ENCODE results near the gene CYB561D2. TPM values are rescaled to one million over a fixed set of nuclear protein-coding genes. Genes with fewer than 3 reads are reported as not detected.

CYB561D2 gene
- total RNA-seq, 1 experiment from 2014 or later: 27.5 TPM

GRCh38 chr3:50383750-50384149 is 33.1 kb downstream of the CYB561D2 start:
- TF ChIP-seq TCF7L2 (IDR thresholded peaks at IDR 0.05; ENCODE audit: low read depth, low read length): no peak
- ATAC-seq (no peak), DNase-seq (ENCODE audit: low read depth, low spot score) (no peak)
- Histone ChIP-seq H3K9me3 (ENCODE audit: control insufficient read depth, insufficient read depth, low read depth, low read length) (no peaks in the 10 kb centered on the region), H3K27ac (ENCODE audit: low read length) (no peak overlapping the region), H3K4me3 (ENCODE audit: low read depth in 2 of 2, low read length in 2 of 2) (no peak overlapping the region), H3K27me3 (ENCODE audit: control insufficient read depth, insufficient read depth, low read length) (no peaks in the 10 kb centered on the region), H3K4me1 (ENCODE audit: control insufficient read depth, insufficient read depth, low read length) (no peaks in the 10 kb centered on the region), H3K36me3 (ENCODE audit: control insufficient read depth, insufficient read depth, low read length) (no peaks in the 10 kb centered on the region)
- POLR2A ChIA-PET: no interaction called here
- in situ Hi-C loops (cut with HindIII; ENCODE audit: low pct_unique_long_range_greater_than_20kb, low sequenced_read_pairs) (no loop called here), intact Hi-C loops (cut with micrococcal nuclease; ENCODE audit: unreplicated experiment) (no loop called here)
- CTCF ChIA-PET: no interaction called here
- BruUV-seq (replicated peaks): no TSS peak

GRCh38 chr3:50385754-50386153 is 35.1 kb downstream of the CYB561D2 start:
- ATAC-seq: no peak
- ChIA-PET POLR2A (no interaction called here), CTCF (no interaction called here)
- Histone ChIP-seq H3K27ac (ENCODE audit: low read length) (no peak overlapping the region), H3K4me1 (ENCODE audit: control insufficient read depth, insufficient read depth, low read length) (no peaks in the 10 kb centered on the region), H3K4me3 (ENCODE audit: low read depth in 2 of 2, low read length in 2 of 2) (no peak overlapping the region), H3K36me3 (ENCODE audit: control insufficient read depth, insufficient read depth, low read length) (no peaks in the 10 kb centered on the region), H3K9me3 (ENCODE audit: control insufficient read depth, insufficient read depth, low read depth, low read length) (no peaks in the 10 kb centered on the region), H3K27me3 (ENCODE audit: control insufficient read depth, insufficient read depth, low read length) (no peaks in the 10 kb centered on the region)
- TF ChIP-seq CTCF (IDR thresholded peaks at IDR 0.05) (no peak), REST (IDR thresholded peaks at IDR 0.05; ENCODE audit: insufficient read depth in 1 of 2, low read depth in 2 of 2, low read length in 1 of 2) (no peak), POLR2AphosphoS5 (IDR thresholded peaks at IDR 0.05; ENCODE audit: low read depth, low read length) (no peak), SIN3A (IDR thresholded peaks at IDR 0.05; ENCODE audit: borderline replicate concordance, insufficient read depth, low read depth, low read length) (no peak), TCF7L2 (IDR thresholded peaks at IDR 0.05; ENCODE audit: low read depth, low read length) (no peak)
- BruUV-seq (replicated peaks): no TSS peak
- intact Hi-C loops (cut with micrococcal nuclease; ENCODE audit: unreplicated experiment): no loop called here
- DNase-seq (ENCODE audit: low read depth, low spot score): no peak
- in situ Hi-C loops (cut with HindIII; ENCODE audit: low pct_unique_long_range_greater_than_20kb, low sequenced_read_pairs): no loop called here

GRCh38 chr3:50388016-50388719 is 37.5 kb downstream of the CYB561D2 start:
- H3K9me3 ChIP-seq (ENCODE audit: control insufficient read depth, insufficient read depth, low read depth, low read length): no peaks in the 10 kb centered on the region
- no peaks in the 10 kb centered on the region for H3K4me1 ChIP-seq (ENCODE audit: control insufficient read depth, insufficient read depth, low read length)
- no peak overlapping the region for H3K27ac ChIP-seq (ENCODE audit: low read length)
- no peak overlapping the region for H3K4me3 ChIP-seq (ENCODE audit: low read depth in 2 of 2, low read length in 2 of 2)
- no peak for TF ChIP-seq REST (IDR thresholded peaks at IDR 0.05; ENCODE audit: insufficient read depth in 1 of 2, low read depth in 2 of 2, low read length in 1 of 2)
- H3K27me3 ChIP-seq (ENCODE audit: control insufficient read depth, insufficient read depth, low read length): no peaks in the 10 kb centered on the region
- ChIA-PET CTCF (no interaction called here), POLR2A (no interaction called here)
- DNase-seq (ENCODE audit: low read depth, low spot score) (no peak), ATAC-seq (peak; percentile 75)
- in situ Hi-C loops (cut with HindIII; ENCODE audit: low pct_unique_long_range_greater_than_20kb, low sequenced_read_pairs): no loop called here
- no TSS peak for BruUV-seq (replicated peaks)
- no peaks in the 10 kb centered on the region for H3K36me3 ChIP-seq (ENCODE audit: control insufficient read depth, insufficient read depth, low read length)
- intact Hi-C loops (cut with micrococcal nuclease; ENCODE audit: unreplicated experiment): no loop called here
